GM19395 (cell line): ENCODE measurements around the gene TSHR.
"Not testable (repeated sequence)": the region's sequence is repeated elsewhere in the genome, so short reads cannot be mapped to it uniquely, and the experiment has no call there.

Source experiments
- ATAC-seq: cut with Tn5 transposase; IDR thresholded peaks from one replicate; pipeline ENCODE4 v1.9.1; 2021; ENCODE audit warnings: mild to moderate bottlenecking, moderate library complexity; ENCODE audit not compliant: unreplicated experiment

TSHR gene

GRCh38 chr14:81062816-81063215 is 107.4 kb downstream of the TSHR start:
- peak; percentile 87 for ATAC-seq

GRCh38 chr14:81066672-81067071 is 111.3 kb downstream of the TSHR start:
- ATAC-seq: no peak

GRCh38 chr14:81067156-81067555 is 111.7 kb downstream of the TSHR start:
- ATAC-seq: no peak

GRCh38 chr14:81068176-81068782 is 112.9 kb downstream of the TSHR start:
- ATAC-seq: no peak

GRCh38 chr14:81070511-81070910 is 115.1 kb downstream of the TSHR start:
- ATAC-seq: no peak

GRCh38 chr14:81085596-81085995 is 130.2 kb downstream of the TSHR start:
- no peak for ATAC-seq

- ATAC-seq: no peak
Observed at GRCh38 chr14:81087230-81087629, 131.8 kb downstream of the TSHR start.

- ATAC-seq: no peak
Observed at GRCh38 chr14:81091139-81091538, 135.7 kb downstream of the TSHR start.

- no peak for ATAC-seq
Observed at GRCh38 chr14:81091660-81092059, 136.2 kb downstream of the TSHR start.

- ATAC-seq: no peak
Observed at GRCh38 chr14:81093651-81094050, 138.2 kb downstream of the TSHR start.

GRCh38 chr14:81095539-81095938 is 140.1 kb downstream of the TSHR start:
- ATAC-seq: no peak

GRCh38 chr14:81096656-81097055 is 141.2 kb downstream of the TSHR start:
- no peak for ATAC-seq

GRCh38 chr14:81102217-81102616 is 146.8 kb downstream of the TSHR start:
- ATAC-seq: no peak

- ATAC-seq: no peak
Observed at GRCh38 chr14:81103443-81103842, 148.0 kb downstream of the TSHR start.

GRCh38 chr14:81105378-81105777 is 150.0 kb downstream of the TSHR start:
- ATAC-seq: no peak

- no peak for ATAC-seq
Observed at GRCh38 chr14:81105961-81106360, 150.5 kb downstream of the TSHR start.

GRCh38 chr14:81110186-81110585 is 154.8 kb downstream of the TSHR start:
- no peak for ATAC-seq

- no peak for ATAC-seq
Observed at GRCh38 chr14:81113176-81113575, 157.8 kb downstream of the TSHR start.

- not testable (repeated sequence) for ATAC-seq
Observed at GRCh38 chr14:81113945-81114820, 158.8 kb downstream of the TSHR start.

GRCh38 chr14:81120501-81120900 is 165.1 kb downstream of the TSHR start:
- no peak for ATAC-seq

GRCh38 chr14:81122326-81122725 is 166.9 kb downstream of the TSHR start:
- peak; percentile 100 for ATAC-seq

- no peak for ATAC-seq
Observed at GRCh38 chr14:81123811-81124210, 168.4 kb downstream of the TSHR start.
